GM15510 (cell line): Measurements from ENCODE around the gene STXBP6.

Source experiments
- POLR2A ChIP-seq: IDR thresholded peaks from 3 replicates; pipeline ENCODE4 v1.6.1; 2011; ENCODE audit warnings: borderline replicate concordance; ENCODE audit not compliant: insufficient read length; ENCODE audit errors: extremely low read depth

Gene STXBP6

GRCh38 chr14:24943024-24943423 lies 106.9 kb downstream of the STXBP6 start:
- TF ChIP-seq POLR2A: no peak

- no peak for TF ChIP-seq POLR2A
Measured at GRCh38 chr14:24941719-24942118, 108.2 kb downstream of the STXBP6 start.

GRCh38 chr14:24940213-24940783 lies 109.6 kb downstream of the STXBP6 start:
- TF ChIP-seq POLR2A: no peak

- no peak for TF ChIP-seq POLR2A
Measured at GRCh38 chr14:24938593-24938992, 111.4 kb downstream of the STXBP6 start.

- TF ChIP-seq POLR2A: no peak
Measured at GRCh38 chr14:24937300-24937699, 112.6 kb downstream of the STXBP6 start.

- no peak for TF ChIP-seq POLR2A
Measured at GRCh38 chr14:24935796-24936195, 114.2 kb downstream of the STXBP6 start.

GRCh38 chr14:24928386-24928900 lies 121.5 kb downstream of the STXBP6 start:
- no peak for TF ChIP-seq POLR2A

- TF ChIP-seq POLR2A: no peak
Measured at GRCh38 chr14:24927809-24928208, 122.1 kb downstream of the STXBP6 start.

GRCh38 chr14:24925771-24926374 lies 124.1 kb downstream of the STXBP6 start:
- no peak for TF ChIP-seq POLR2A

- no peak for TF ChIP-seq POLR2A
Measured at GRCh38 chr14:24924544-24924943, 125.4 kb downstream of the STXBP6 start.

GRCh38 chr14:24921903-24922302 lies 128.0 kb downstream of the STXBP6 start:
- no peak for TF ChIP-seq POLR2A

GRCh38 chr14:24920265-24921075 lies 129.5 kb downstream of the STXBP6 start:
- no peak for TF ChIP-seq POLR2A

- no peak for TF ChIP-seq POLR2A
Measured at GRCh38 chr14:24918822-24919221, 131.1 kb downstream of the STXBP6 start.

GRCh38 chr14:24915958-24916595 lies 133.9 kb downstream of the STXBP6 start:
- no peak for TF ChIP-seq POLR2A

GRCh38 chr14:24915403-24915921 lies 134.5 kb downstream of the STXBP6 start:
- no peak for TF ChIP-seq POLR2A
